Activated CD8-positive, alpha-beta memory T cell treated with anti-CD3 and anti-CD28 coated beads for 4 hours (primary cell): Measurements from ENCODE around the gene WTAP.
A peak's percentile ranks its signal among the peaks of the same experiment; 100 is the strongest.
"Not testable (repeated sequence)": the region's sequence is repeated elsewhere in the genome, so short reads cannot be mapped to it uniquely, and the experiment has no call there.

Experiments used
- DNase-seq, 2 donors: peaks; one replicate each; pipeline ENCODE4 v3.0.0-alpha.2; 2020; ENCODE audit warnings: low read depth in 2 of 2

Gene WTAP

GRCh38 chr6:159761873-159762680 lies 34.8 kb downstream of the WTAP start, which contains the start of gene ACAT2:
Gene ACAT2 (plus strand): TSS chr6:159762045. CDS start chr6:159762088, 43 bp downstream.
- DNase-seq = peak; percentile 70 to 85

- DNase-seq = no peak
These were observed 35.5 kb downstream of the WTAP start for GRCh38 chr6:159762681-159763293.

GRCh38 chr6:159766906-159767305 lies 39.6 kb downstream of the WTAP start:
- DNase-seq = no peak

- no peak for DNase-seq
These were observed 42.2 kb downstream of the WTAP start for GRCh38 chr6:159769470-159769869.

GRCh38 chr6:159772196-159772595 lies 44.9 kb downstream of the WTAP start:
- no peak for DNase-seq

- DNase-seq = no peak
These were observed 50.1 kb downstream of the WTAP start for GRCh38 chr6:159777240-159777904.

GRCh38 chr6:159778131-159778530 lies 50.8 kb downstream of the WTAP start:
- DNase-seq = no peak

GRCh38 chr6:159778542-159779103 lies 51.3 kb downstream of the WTAP start:
- DNase-seq = no peak

GRCh38 chr6:159788276-159788675 lies 61.0 kb downstream of the WTAP start:
- no peak for DNase-seq

GRCh38 chr6:159788753-159789376 lies 61.6 kb downstream of the WTAP start:
- no peak for DNase-seq

- peak; percentile 98 to 99 for DNase-seq
These were observed 62.3 kb downstream of the WTAP start, which contains the start of gene TCP1 for GRCh38 chr6:159789377-159790148. Gene TCP1 (minus strand): TSS chr6:159789602. CDS start chr6:159789468, 134 bp downstream.

- peak; percentile 77 to 84 for DNase-seq
These were observed 63.0 kb downstream of the WTAP start, which contains the start of gene MRPL18 for GRCh38 chr6:159790149-159790955. Gene MRPL18 (plus strand): TSS chr6:159790467. CDS start chr6:159790588, 121 bp downstream.

- DNase-seq = no peak
These were observed 63.8 kb downstream of the WTAP start for GRCh38 chr6:159790956-159791598.

- not testable (repeated sequence) for DNase-seq
These were observed 67.7 kb downstream of the WTAP start for GRCh38 chr6:159794976-159795375.

GRCh38 chr6:159797554-159797953 lies 70.2 kb downstream of the WTAP start:
- DNase-seq = no peak

- no peak for DNase-seq
These were observed 73.0 kb downstream of the WTAP start, which contains the start of gene PNLDC1 for GRCh38 chr6:159800141-159800865. Gene PNLDC1 (plus strand): TSS chr6:159800276. CDS start chr6:159800308, 32 bp downstream.

- DNase-seq = no peak
These were observed 74.6 kb downstream of the WTAP start for GRCh38 chr6:159801935-159802334.

- no peak for DNase-seq
These were observed 77.2 kb downstream of the WTAP start for GRCh38 chr6:159804504-159804903.
